A673 (cell line): ENCODE results near the gene GBE1.

ENCODE experiments used
- CTCF ChIP-seq: fragments of 300-800, 200-600 bp; sonication (generic); conservative IDR thresholded peaks from 2 replicates; pipeline ENCODE4 v1.5.1; 2017; ENCODE audit warnings: low read depth, mild to moderate bottlenecking, antibody characterized with exemption, low read length, moderate library complexity, mixed read lengths
- EZH2 ChIP-seq: fragments of 200-600 bp; sonication (generic); IDR thresholded peaks from 2 replicates; pipeline ENCODE4 v1.6.1; 2017; ENCODE audit warnings: borderline replicate concordance, low read depth, mild to moderate bottlenecking, mixed read lengths, antibody characterized with exemption, low read length; ENCODE audit not compliant: poor library complexity, severe bottlenecking

GRCh38 chr3:81728766-81729544, 32.5 kb downstream of the GBE1 start:
- TF ChIP-seq CTCF (no peak), EZH2 (no peak)
